GM10847 (cell line): ENCODE data around the gene PML.

ENCODE experiments used
- POLR2A ChIP-seq: IDR thresholded peaks from 2 replicates; pipeline ENCODE4 v1.6.1; 2011; ENCODE audit not compliant: insufficient read length; ENCODE audit errors: extremely low read depth

PML gene

DNA sequence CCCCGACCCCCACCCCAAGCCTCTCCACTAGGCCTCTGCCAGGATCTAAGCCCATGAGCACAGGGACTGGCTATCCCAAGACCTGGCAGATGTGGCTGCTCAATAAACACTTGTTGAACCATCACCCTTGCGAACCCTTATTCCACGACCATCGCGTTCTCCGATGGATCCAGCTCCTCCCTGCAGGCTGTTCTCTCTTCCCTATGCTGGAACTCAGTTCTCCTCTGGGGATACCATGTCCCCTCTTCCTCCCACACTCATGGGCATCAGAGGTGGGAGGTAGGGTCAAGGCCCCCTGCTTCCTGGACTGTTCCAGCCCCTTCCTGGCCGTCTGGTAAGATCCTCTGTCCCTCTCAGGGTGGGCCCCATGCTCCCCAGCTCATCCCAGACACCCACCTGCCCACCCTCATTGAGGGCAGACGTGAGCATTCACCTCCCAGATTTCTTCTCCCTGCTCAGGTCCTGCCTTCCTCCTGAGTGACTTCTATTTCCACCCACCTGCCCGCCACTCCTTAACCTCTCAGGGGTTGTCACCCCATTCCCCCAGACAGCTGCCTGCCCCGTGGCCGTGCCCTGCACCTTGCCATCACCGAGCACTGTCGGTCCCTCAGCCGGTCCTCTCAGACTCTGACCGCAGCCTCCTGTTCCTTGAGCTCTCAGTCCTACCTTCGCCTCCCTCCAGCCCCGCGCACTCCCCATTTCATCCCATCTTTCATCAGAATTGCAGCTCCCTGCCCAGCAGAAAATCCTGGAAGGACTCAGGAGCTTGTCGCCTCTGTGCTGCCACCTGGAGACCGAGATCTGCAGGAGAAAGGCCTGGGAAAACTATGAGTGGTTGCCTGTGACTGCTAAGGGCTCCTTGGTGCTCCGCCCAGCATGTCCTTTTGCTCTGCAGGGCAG, 42.0 kb downstream of the PML start:
- no peak for TF ChIP-seq POLR2A

DNA sequence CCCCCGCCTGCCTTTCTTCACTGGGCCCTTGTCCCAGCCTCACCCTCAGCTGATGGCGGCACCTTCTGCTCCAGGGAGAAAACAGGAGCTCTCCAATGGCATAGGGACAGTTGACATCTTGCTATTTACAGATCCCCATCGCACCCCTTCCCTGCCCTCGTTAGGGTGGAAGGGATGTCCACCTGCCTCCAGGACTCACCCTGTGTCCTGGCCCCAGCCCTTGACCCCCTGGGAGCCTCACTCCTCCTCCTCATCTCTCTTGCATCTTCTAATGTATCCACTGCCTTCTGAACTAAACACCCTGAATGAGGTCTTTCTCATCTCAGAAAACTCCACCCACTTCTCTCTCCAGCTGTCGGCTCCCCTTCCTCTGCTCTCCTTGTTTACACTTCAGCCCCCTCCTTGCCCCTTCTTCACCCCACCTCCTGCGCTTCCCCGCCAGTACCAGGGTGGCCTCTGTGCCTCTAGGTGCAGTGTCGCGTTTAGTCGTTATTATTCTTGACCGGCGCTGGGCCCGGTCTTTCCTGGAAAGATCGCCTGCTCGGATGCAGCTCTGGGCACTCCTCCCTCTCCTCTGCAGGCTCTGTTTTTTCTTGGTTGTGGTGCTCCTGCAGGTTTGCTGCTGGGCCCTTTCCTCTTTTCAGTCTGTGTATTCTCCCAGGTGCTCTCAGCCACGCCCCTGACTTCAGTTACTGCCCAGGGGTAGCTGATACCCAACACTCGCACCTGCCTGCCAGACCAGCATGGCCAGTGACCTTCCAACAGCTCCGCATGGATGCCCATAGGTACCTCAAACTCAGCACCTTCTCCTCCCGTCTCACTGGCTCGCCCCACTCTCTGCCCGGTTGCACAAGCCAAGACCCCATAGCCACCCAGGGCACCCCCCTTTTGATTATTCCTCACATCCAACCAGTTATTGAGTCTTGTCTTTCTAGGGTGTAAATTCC, 42.9 kb downstream of the PML start:
- no peak for TF ChIP-seq POLR2A

DNA sequence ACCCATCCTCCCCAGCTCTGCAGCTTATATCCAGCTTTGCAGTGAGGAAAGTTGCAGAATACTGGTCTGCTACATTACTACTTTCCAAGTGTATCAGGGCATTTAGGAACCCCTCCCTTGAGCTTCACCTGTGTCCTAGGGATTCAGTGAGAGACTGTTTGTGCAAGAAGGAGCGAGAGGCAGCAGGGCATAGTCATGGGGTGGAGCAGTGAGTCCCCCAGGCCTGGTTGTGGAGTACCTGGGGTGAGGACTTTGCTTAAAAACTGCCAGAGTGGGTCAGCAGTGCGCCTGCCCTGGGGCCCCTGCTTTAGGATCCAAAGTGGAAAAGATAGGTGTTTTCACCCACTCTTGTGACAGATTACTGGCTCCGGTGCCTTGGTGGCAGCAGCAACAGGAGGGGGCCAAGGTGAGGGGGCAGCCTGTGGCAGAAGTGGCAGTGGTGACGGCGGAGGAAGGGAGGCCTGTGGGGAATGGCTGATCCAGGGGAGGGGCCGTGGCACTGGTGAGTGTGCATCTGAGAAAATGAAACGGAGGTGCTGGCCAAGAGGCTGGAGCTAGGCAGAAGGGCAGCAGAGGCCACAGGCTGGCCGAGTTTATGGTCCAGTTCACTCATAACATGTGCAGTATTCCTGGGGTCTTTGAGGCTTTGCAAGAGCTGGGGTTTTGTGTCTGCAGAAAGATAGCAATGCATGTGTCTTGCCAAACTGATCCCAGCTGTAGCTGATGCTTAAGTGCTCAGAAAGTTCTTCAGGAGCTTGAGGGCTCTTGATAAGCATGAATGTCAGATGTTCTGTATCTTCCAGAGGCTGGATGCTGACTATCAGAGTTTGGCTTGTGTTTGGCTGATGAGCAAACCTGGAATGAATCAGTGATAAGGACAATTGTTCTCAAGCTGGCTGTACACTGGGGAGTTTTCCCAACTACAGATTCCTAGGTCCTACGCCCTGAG, 44.5 kb downstream of the PML start:
- TF ChIP-seq POLR2A = no peak

DNA sequence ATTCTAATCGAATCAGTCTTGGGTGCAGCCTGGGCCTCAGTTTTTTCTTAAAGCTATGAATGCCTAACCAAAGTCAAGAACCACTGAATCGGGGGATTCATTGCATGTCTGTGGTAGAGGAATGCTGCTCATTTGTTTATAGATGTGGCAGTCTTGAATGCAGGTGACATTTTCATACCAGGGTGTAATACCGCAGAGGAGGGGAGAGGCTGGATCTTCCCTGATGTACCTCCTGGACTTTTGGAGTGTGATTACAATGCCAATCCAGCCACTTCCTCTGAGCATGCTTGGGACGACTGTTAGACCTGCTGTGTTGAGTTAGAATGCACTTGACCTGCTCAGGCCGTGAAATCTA, 45.1 kb downstream of the PML start:
- no peak for TF ChIP-seq POLR2A

DNA sequence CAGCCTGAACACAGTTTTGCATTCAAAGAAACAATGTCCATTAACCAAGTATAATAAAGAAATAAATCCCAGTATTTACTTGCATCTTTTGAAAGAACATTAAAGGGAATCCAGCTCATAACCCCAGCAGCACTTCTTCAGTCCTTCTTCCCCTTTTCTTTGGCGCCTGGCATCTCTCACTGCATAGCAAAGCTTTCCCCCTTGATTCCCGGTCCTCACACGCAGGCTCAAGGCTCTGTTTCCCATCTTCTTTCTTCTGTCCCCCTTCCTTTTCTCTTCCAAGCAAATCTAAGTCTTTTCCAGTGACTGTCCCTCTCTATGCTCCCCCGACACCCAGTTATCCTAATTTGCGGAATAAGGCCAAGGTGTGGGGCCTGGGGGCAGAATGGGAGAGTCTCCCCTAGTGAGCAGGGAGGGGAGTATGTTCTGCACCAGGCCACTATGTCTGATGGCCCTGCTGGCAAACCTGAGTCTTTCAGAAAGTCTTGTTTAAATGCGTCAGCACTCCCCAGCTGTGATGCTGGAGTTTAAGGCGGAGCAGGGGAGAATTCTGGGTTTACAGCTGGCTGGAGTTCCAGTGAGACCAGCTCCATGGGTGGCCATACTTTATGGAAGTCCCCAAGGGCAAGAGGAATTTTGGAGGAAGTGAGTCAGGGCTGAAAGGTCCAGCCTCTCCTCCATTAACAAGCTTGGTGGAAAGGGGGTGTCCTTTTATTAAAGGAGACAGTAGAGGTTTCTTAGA, 45.8 kb downstream of the PML start:
- no peak for TF ChIP-seq POLR2A

DNA sequence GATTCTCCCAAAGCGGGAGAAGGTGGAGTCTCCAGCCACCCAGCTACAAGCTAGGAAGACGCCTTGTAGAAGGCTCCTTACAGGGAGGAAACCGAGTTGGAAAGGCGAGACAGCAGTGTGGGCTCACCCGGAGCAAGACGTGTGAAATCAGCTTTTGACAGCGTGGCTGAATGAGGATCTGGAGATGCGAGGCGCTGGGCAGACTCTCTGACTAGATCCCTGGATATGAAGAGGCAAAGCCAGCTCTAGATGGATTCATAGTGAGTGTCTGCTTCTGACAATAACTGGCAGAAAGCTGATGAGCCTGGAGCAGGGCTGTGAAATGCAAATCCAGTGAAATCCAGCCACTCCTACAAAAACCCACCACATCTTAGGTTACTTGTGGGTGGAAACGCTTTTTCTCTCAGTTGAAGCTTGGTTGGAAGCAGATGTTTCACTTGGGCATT, 46.8 kb downstream of the PML start:
- no peak for TF ChIP-seq POLR2A

DNA sequence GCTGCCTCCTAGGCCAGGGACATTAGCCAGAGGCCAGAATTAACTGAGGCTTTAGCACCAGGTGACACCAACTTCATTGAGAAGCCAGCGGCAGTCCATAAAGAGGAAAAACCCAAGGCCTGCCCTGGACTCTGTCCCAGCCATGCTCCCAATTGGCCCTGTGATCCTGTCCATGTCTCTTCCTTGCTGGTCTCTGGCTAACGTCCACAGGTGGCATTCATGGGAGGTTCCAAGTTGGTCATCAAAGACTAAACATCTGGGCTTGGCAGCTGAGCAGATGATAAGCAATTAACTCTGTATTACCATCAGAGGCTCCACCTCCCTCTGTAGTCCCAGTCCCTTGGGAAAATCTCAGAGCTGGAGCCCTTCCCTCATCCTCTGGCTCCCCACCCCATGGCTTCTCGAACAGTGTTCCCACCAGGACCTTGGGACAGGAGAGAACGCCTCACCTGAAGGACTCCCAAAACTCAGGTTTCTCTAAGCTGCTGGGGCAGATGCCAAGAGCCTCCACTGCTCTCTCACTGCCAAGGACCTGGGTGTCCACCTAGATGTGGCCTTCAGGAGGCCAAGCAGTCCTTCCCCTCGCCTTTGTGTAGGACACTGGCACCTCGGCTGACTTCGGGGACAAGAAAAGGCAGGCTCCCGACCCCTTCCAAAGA, 47.4 kb downstream of the PML start:
- TF ChIP-seq POLR2A = no peak

DNA sequence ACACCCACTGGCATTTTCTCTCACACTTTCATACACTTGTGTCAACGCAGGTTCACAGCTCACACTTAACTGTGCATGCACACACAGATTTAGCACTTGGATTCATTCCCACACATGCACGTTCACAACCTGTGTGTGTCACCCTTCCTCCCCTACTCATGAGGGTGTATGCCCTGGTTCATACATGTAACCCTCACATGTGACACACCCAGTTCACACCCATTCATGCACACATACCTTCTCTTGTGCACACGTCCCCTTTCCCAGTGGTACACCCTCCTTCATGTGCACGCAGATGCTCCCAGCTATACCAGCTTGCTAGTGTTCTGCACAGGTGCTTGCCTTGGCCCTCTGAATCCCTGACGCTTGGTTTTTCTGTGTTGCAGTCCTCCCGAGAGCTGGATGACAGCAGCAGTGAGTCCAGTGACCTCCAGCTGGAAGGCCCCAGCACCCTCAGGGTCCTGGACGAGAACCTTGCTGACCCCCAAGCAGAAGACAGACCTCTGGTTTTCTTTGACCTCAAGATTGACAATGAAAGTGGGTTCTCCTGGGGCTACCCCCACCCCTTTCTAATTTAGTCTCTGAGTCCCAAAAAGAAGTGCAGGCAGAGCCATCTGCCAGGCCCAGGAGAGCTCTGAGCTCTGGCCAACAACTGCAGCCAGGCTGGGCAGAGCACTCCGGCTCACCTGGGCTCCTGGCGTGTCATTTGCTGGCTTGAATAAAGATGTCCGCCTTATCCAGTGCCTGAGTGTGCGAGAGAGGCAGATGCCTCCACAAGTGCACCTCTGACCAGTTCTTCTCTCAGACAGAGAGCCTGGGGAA, 48.3 kb downstream of the PML start:
- TF ChIP-seq POLR2A = no peak

DNA sequence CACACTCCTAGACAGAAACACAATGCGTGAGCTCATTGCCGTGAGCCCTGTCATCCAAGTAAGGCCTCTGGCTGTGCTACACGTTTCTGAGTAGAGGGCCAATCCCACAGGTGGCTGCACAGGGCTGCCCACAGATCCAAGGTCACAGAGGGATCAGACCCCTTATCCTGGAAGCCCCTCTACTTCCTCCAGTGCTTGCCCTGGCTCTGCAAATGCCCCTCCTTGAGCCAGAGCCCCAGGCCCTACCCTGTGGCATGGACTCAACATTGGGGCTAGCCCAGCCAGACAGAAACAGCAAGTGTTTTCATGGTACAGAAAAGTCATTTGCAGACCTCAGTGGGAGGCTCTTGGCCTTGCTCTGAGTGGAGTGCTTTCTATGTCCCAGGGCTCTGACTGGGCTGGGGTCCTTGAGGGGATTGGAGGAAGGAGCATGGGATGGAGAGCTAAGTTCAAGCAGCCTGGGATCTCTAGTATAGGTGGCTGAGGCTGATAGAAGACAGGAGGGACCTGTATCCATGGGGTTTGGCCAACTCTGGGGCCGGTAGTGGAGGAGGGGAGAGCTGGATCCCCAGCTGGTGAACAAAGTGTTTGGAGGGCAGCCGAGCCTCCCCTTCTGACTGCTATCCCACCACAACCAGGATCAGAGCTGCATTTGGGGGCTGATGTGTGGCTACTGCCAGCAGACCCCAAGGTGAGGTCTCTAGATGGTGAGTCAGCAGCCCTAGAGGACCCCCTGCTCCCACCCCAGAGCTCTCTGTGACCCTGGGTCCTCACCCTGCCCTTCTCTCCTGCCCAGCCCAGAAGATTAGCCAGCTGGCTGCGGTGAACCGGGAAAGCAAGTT, 49.1 kb downstream of the PML start:
- no peak for TF ChIP-seq POLR2A

DNA sequence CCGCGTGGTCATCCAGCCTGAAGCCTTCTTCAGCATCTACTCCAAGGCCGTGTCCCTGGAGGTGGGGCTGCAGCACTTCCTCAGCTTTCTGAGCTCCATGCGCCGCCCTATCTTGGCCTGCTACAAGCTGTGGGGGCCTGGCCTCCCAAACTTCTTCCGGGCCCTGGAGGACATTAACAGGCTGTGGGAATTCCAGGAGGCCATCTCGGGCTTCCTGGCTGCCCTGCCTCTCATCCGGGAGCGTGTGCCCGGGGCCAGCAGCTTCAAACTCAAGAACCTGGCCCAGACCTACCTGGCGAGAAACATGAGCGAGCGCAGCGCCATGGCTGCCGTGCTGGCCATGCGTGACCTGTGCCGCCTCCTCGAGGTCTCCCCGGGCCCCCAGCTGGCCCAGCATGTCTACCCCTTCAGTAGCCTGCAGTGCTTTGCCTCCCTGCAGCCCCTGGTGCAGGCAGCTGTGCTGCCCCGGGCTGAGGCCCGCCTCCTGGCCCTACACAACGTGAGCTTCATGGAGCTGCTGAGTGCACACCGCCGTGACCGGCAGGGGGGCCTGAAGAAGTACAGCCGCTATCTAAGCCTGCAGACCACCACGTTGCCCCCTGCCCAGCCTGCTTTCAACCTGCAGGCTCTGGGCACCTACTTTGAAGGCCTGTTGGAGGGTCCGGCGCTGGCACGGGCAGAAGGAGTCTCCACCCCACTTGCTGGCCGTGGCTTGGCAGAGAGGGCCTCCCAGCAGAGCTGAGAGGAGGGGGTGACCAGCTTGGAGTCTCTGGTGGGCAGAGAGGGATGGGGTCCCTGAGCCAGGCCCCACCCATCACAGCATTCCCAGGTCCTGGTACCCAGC, 50.0 kb downstream of the PML start:
- no peak for TF ChIP-seq POLR2A

DNA sequence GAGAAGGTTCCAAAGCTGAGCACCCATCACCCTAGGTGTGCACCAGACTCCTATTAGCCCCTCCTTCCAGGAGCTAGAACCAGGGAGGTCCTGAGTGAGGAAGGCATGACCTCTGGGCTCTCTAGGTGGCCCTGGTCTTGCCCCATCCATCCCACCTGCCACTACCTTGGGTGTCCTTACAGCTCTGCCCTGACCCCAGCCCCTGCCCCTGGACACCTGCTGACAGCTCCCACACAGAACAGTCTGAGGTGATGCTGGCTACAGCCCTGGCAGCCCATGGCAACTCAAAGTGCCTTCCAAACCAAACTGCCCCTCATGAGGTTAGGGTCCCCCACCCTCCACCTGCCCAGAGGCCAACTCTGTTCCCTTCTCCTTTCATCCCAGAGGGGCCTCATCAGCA, 50.7 kb downstream of the PML start:
- no peak for TF ChIP-seq POLR2A
